GM12878 (cell line): ENCODE measurements around the gene SH3GL2.

ENCODE experiments used
- DPF2 ChIP-seq: fragments of 450-650 bp; IDR thresholded peaks from 2 replicates; pipeline ENCODE4 v1.6.1; 2017; ENCODE audit warnings: mild to moderate bottlenecking
- FOS ChIP-seq: IDR thresholded peaks from 3 replicates; pipeline ENCODE4 v1.6.1; 2011; ENCODE audit warnings: borderline replicate concordance; ENCODE audit not compliant: insufficient read length; ENCODE audit errors: extremely low read depth
- KDM1A ChIP-seq: fragments of 200-600 bp; sonication (generic); IDR thresholded peaks from 2 replicates; pipeline ENCODE4 v1.6.1; 2016; ENCODE audit warnings: borderline replicate concordance
- POLR2A ChIP-seq: IDR thresholded peaks from 2 replicates; pipeline ENCODE4 v1.6.1; 2011; ENCODE audit warnings: low read depth, mild to moderate bottlenecking, low read length
- POLR2AphosphoS5 ChIP-seq: IDR thresholded peaks from 2 replicates; pipeline ENCODE4 v1.6.1; 2011; ENCODE audit warnings: mild to moderate bottlenecking, low read length, inconsistent platforms
- RELA ChIP-seq: fragments of 450-650 bp; IDR thresholded peaks from 2 replicates; pipeline ENCODE4 v1.8.0; 2014; ENCODE audit warnings: borderline replicate concordance; ENCODE audit not compliant: partially characterized antibody
- TAF1 ChIP-seq: IDR thresholded peaks from 2 replicates; pipeline ENCODE4 v1.6.1; 2011; ENCODE audit warnings: mild to moderate bottlenecking, low read depth, low read length, borderline replicate concordance
- TF ChIP-seq, protein P1 (sequence below), 3 experiments: IDR thresholded peaks in 2 of 3; conservative IDR thresholded peaks in 1 of 3; 2 replicates each; pipeline ENCODE4 v1.5.1; 2011; ENCODE audit warnings: low read depth in 3 of 3, low read length in 3 of 3, mild to moderate bottlenecking in 3 of 3, control low read depth in 2 of 3, moderate library complexity in 2 of 3, inconsistent platforms in 1 of 3, mixed read lengths in 1 of 3; ENCODE audit not compliant: control insufficient read depth in 2 of 3, insufficient read depth in 1 of 3; ENCODE audit errors: extremely low read depth in 1 of 3
- TF ChIP-seq, protein P2 (sequence below): fragments of 450-650 bp; IDR thresholded peaks from 2 replicates; pipeline ENCODE4 v1.6.1; 2018; ENCODE audit warnings: mild to moderate bottlenecking, low read depth, moderate library complexity; ENCODE audit not compliant: partially characterized antibody

DNA sequence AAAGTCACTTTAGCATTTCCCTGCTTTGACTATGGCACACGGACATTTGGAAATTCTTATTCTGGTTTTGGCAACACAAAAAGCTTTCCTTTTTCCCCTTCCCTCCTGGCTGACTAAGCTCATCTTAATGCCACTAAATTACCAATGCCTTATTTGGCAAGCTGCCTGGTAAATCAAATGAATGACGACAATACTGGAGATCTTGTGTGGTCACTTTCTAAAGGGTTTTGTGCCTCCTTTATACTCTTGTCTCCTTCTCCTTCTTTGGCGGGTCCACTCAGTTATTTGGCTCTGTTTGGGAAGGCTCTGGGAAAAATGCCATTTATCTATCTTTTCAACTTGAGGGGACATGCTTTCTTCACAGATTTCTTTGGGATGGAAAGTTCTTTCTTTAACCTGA is 34.9 kb downstream of the SH3GL2 start:
- TF ChIP-seq KDM1A (no peak), POLR2A (no peak), DPF2 (no peak), TAF1 (no peak), POLR2AphosphoS5 (no peak), FOS (no peak), RELA (no peak)
- TF ChIP-seq, protein P1, sequence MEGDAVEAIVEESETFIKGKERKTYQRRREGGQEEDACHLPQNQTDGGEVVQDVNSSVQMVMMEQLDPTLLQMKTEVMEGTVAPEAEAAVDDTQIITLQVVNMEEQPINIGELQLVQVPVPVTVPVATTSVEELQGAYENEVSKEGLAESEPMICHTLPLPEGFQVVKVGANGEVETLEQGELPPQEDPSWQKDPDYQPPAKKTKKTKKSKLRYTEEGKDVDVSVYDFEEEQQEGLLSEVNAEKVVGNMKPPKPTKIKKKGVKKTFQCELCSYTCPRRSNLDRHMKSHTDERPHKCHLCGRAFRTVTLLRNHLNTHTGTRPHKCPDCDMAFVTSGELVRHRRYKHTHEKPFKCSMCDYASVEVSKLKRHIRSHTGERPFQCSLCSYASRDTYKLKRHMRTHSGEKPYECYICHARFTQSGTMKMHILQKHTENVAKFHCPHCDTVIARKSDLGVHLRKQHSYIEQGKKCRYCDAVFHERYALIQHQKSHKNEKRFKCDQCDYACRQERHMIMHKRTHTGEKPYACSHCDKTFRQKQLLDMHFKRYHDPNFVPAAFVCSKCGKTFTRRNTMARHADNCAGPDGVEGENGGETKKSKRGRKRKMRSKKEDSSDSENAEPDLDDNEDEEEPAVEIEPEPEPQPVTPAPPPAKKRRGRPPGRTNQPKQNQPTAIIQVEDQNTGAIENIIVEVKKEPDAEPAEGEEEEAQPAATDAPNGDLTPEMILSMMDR (IDR thresholded peaks at IDR 0.05 in 2 of 3, conservative IDR thresholded peaks at IDR 0.05 in 1 of 3; ENCODE audit: control insufficient read depth in 2 of 3, extremely low read depth in 1 of 3, insufficient read depth in 1 of 3, low read depth in 3 of 3, low read length in 3 of 3) = no peak
- TF ChIP-seq, protein P2, sequence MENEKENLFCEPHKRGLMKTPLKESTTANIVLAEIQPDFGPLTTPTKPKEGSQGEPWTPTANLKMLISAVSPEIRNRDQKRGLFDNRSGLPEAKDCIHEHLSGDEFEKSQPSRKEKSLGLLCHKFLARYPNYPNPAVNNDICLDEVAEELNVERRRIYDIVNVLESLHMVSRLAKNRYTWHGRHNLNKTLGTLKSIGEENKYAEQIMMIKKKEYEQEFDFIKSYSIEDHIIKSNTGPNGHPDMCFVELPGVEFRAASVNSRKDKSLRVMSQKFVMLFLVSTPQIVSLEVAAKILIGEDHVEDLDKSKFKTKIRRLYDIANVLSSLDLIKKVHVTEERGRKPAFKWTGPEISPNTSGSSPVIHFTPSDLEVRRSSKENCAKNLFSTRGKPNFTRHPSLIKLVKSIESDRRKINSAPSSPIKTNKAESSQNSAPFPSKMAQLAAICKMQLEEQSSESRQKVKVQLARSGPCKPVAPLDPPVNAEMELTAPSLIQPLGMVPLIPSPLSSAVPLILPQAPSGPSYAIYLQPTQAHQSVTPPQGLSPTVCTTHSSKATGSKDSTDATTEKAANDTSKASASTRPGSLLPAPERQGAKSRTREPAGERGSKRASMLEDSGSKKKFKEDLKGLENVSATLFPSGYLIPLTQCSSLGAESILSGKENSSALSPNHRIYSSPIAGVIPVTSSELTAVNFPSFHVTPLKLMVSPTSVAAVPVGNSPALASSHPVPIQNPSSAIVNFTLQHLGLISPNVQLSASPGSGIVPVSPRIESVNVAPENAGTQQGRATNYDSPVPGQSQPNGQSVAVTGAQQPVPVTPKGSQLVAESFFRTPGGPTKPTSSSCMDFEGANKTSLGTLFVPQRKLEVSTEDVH = no peak
